Testis (tissue), 2 donors: Measurements from ENCODE around the gene NPAT.

ENCODE experiments used
- CTCF ChIP-seq, 3 experiments: fragments of 450-650 bp in 2 of 3; fragments of 200-600 bp in 1 of 3; sonication (generic) in 1 of 3; IDR thresholded peaks; one replicate each; pipeline ENCODE4 v1.5.1; 2016 to 2019; ENCODE audit warnings: antibody characterized with exemption in 3 of 3, mild to moderate bottlenecking in 2 of 3, moderate library complexity in 1 of 3
- POLR2A ChIP-seq: fragments of 450-650 bp; IDR thresholded peaks from one replicate; pipeline ENCODE4 v1.6.1; 2017; ENCODE audit warnings: antibody characterized with exemption, mild to moderate bottlenecking, moderate library complexity

DNA sequence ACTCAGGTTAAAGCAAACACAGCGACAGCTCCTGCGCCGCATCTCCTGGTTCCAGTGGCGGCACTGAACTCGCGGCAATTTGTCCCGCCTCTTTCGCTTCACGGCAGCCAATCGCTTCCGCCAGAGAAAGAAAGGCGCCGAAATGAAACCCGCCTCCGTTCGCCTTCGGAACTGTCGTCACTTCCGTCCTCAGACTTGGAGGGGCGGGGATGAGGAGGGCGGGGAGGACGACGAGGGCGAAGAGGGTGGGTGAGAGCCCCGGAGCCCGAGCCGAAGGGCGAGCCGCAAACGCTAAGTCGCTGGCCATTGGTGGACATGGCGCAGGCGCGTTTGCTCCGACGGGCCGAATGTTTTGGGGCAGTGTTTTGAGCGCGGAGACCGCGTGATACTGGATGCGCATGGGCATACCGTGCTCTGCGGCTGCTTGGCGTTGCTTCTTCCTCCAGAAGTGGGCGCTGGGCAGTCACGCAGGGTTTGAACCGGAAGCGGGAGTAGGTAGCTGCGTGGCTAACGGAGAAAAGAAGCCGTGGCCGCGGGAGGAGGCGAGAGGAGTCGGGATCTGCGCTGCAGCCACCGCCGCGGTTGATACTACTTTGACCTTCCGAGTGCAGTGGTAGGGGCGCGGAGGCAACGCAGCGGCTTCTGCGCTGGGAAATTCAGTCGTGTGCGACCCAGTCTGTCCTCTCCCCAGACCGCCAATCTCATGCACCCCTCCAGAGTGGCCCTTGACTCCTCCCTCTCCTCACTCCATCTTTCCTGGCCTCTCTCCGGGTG, at the start of gene NPAT, which contains the start of gene ATM:
- peak; percentile 50 to 76 (median 61) for TF ChIP-seq CTCF (IDR thresholded peaks at IDR 0.05)
- peak; percentile 72 for TF ChIP-seq POLR2A
